Spleen (tissue), 11 donors: ENCODE data around the gene SNRPD2. TPM values are rescaled to one million over a fixed set of nuclear protein-coding genes. Genes with fewer than 3 reads are reported as not detected.

Experiments
- DNase-seq: peaks from one replicate; pipeline ENCODE4 v3.0.0-alpha.2; 2020
- H3K27ac ChIP-seq, 8 donors: fragments of 200-600 bp; sonication (generic) in 7 of 8; 1 replicate in 4 of 8; 2 replicates in 4 of 8; pipeline versions ENCODE4 v1.5.0 to v1.8.0; 2016 to 2021; ENCODE audit warnings: inconsistent platforms in 4 of 8, mild to moderate bottlenecking in 4 of 8, moderate library complexity in 1 of 8
- H3K27me3 ChIP-seq, 7 donors: fragments of 200-600 bp; sonication (generic) in 6 of 7; replicated peaks in 1 of 7; 1 replicate in 4 of 7; 2 replicates in 3 of 7; pipeline versions ENCODE4 v1.5.0 to v1.8.0; 2016 to 2021; ENCODE audit warnings: inconsistent platforms in 3 of 7, mild to moderate bottlenecking in 1 of 7
- H3K36me3 ChIP-seq, 6 donors: fragments of 200-600 bp; sonication (generic) in 5 of 6; 1 replicate in 4 of 6; 2 replicates in 2 of 6; pipeline versions ENCODE4 v1.5.0 to v1.8.0; 2016 to 2021; ENCODE audit warnings: inconsistent platforms in 2 of 6
- H3K4me1 ChIP-seq, 6 donors: fragments of 200-600 bp; sonication (generic) in 5 of 6; 1 replicate in 3 of 6; 2 replicates in 3 of 6; pipeline versions ENCODE4 v1.5.0 to v1.8.0; 2016 to 2021; ENCODE audit warnings: inconsistent platforms in 3 of 6
- H3K4me3 ChIP-seq, 8 donors: fragments of 200-600 bp; sonication (generic) in 7 of 8; 1 replicate in 4 of 8; 2 replicates in 4 of 8; pipeline versions ENCODE4 v1.5.0 to v1.8.0; 2016 to 2021; ENCODE audit warnings: inconsistent platforms in 4 of 8, mild to moderate bottlenecking in 4 of 8, moderate library complexity in 2 of 8
- H3K9me3 ChIP-seq, 8 donors: fragments of 200-600 bp; sonication (generic) in 7 of 8; 1 replicate in 4 of 8; 2 replicates in 4 of 8; pipeline versions ENCODE4 v1.5.0 to v1.8.0; 2016 to 2021; ENCODE audit warnings: inconsistent platforms in 4 of 8
- POLR2A ChIP-seq, 3 donors: fragments of 450-650 bp; IDR thresholded peaks; one replicate each; pipeline ENCODE4 v1.5.1; 2017; ENCODE audit warnings: antibody characterized with exemption in 3 of 3, mild to moderate bottlenecking in 1 of 3
- POLR2AphosphoS5 ChIP-seq, 3 donors: sonication (generic); formaldehyde crosslinking; IDR thresholded peaks; one replicate each; pipeline ENCODE4 v1.5.1; 2017; ENCODE audit warnings: antibody characterized with exemption in 3 of 3
- WGBS, 5 donors: extraction: QIAGEN DNeasy Blood & Tissue Kit in 3 of 5; methylation state at CpG; one replicate each; pipeline versions ENCODE4 v1.1.5 to v1.1.7; 2013 to 2018; 5-methylcytosine and 5-hydroxymethylcytosine counted together
- intact Hi-C: fragments of 100-400 bp; cut with DNase I; formaldehyde crosslinking; loops from one replicate; pipeline ENCODE4 v1.15.0; 2023; ENCODE audit warnings: low total_unique reads
- polyA plus RNA-seq, 3 donors: library from polyadenylated mRNA; stranded (reverse); fragments of 200-250 nt; gene quantifications; one replicate each; pipeline ENCODE4 v1.2.1, GENCODE V29; 2013
- total RNA-seq, 7 donors: library from RNA; depleted of rRNA in 3 of 7; stranded (reverse); fragments of >200 nt in 3 of 7; fragmentation: NEBNext Ultra II Directional in 4 of 7; extraction: Animal tissue kit (Norgen Biotek cat#: 25700) in 4 of 7; gene quantifications; one replicate each; pipeline versions ENCODE4 v1.1.0 to v1.2.1, GENCODE V29; 2016 to 2021
- TF ChIP-seq, protein P1 (sequence below), 11 experiments: fragments of 200-600 bp in 7 of 11; fragments of 450-650 bp in 4 of 11; sonication (generic) in 4 of 11; IDR thresholded peaks in 8 of 11; conservative IDR thresholded peaks in 3 of 11; 1 replicate in 7 of 11; 2 replicates in 4 of 11; pipeline versions ENCODE4 v1.4.0 to v1.8.0; 2016 to 2021; ENCODE audit warnings: antibody characterized with exemption in 11 of 11, inconsistent platforms in 4 of 11, mild to moderate bottlenecking in 1 of 11
- donor health status: healthy with polysubstance abuse.
- donor health status: DM: no; HTN: no; CAD: no; lungs with moderate emphysema.
- donor health status: DM: no; HTN: no; CAD: no.
- donor health status: Bipolar disorder and iron deficiency.
- donor health status: healthy.
- donor health status: DM: no; HTN: no; CAD: no.
- donor health status: DM: yes; HTN: yes; CAD: no.

The SNRPD2 gene
- total and polyA plus RNA-seq, 10 donors = 117 to 587 (median 207) TPM

GRCh38 chr19:45657520-45658167 is 34.1 kb downstream of the SNRPD2 start:
- intact Hi-C loops = no loop called here
- Histone ChIP-seq H3K9me3 (no peaks in the 10 kb centered on the region), H3K36me3 (no peaks in the 10 kb centered on the region), H3K4me3 (no peak overlapping the region), H3K27ac (no peak overlapping the region), H3K4me1 (no peaks in the 10 kb centered on the region), H3K27me3 (peaks cover 0 to 25% (median 0%) of the 10 kb centered on the region in 7 donors)
- TF ChIP-seq, protein P1, sequence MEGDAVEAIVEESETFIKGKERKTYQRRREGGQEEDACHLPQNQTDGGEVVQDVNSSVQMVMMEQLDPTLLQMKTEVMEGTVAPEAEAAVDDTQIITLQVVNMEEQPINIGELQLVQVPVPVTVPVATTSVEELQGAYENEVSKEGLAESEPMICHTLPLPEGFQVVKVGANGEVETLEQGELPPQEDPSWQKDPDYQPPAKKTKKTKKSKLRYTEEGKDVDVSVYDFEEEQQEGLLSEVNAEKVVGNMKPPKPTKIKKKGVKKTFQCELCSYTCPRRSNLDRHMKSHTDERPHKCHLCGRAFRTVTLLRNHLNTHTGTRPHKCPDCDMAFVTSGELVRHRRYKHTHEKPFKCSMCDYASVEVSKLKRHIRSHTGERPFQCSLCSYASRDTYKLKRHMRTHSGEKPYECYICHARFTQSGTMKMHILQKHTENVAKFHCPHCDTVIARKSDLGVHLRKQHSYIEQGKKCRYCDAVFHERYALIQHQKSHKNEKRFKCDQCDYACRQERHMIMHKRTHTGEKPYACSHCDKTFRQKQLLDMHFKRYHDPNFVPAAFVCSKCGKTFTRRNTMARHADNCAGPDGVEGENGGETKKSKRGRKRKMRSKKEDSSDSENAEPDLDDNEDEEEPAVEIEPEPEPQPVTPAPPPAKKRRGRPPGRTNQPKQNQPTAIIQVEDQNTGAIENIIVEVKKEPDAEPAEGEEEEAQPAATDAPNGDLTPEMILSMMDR (IDR thresholded peaks at IDR 0.05 in 8 of 11, conservative IDR thresholded peaks at IDR 0.05 in 3 of 11) = no peak
- no peak for TF ChIP-seq POLR2A (IDR thresholded peaks at IDR 0.05)
- no peak for TF ChIP-seq POLR2AphosphoS5 (IDR thresholded peaks at IDR 0.05)
- no peak for DNase-seq
- WGBS, 5 donors = 52 to 63% (median 58%) methylated on average over 14 of the region's 14 CpGs

- TF ChIP-seq, protein P1 (IDR thresholded peaks at IDR 0.05 in 8 of 11, conservative IDR thresholded peaks at IDR 0.05 in 3 of 11) = no peak
- TF ChIP-seq POLR2AphosphoS5 (IDR thresholded peaks at IDR 0.05) (no peak), POLR2A (IDR thresholded peaks at IDR 0.05) (no peak)
- Histone ChIP-seq H3K36me3 (no peaks in the 10 kb centered on the region), H3K9me3 (no peaks in the 10 kb centered on the region), H3K27ac (no peak overlapping the region), H3K4me3 (no peak overlapping the region), H3K4me1 (no peaks in the 10 kb centered on the region), H3K27me3 (peaks cover 0 to 11% (median 0%) of the 10 kb centered on the region in 7 donors)
- WGBS, 5 donors = 33 to 84% (median 71%) methylated on average over 3 of the region's 3 CpGs
- intact Hi-C loops = no loop called here
- no peak for DNase-seq
These were observed 36.7 kb downstream of the SNRPD2 start for GRCh38 chr19:45655073-45655472.

GRCh38 chr19:45653634-45654033 is 38.1 kb downstream of the SNRPD2 start:
- Histone ChIP-seq H3K4me3 (no peak overlapping the region), H3K36me3 (no peaks in the 10 kb centered on the region), H3K9me3 (no peaks in the 10 kb centered on the region), H3K27ac (no peak overlapping the region), H3K27me3 (peaks cover 0 to 7% (median 0%) of the 10 kb centered on the region in 7 donors), H3K4me1 (no peaks in the 10 kb centered on the region)
- TF ChIP-seq POLR2A (IDR thresholded peaks at IDR 0.05) (no peak), POLR2AphosphoS5 (IDR thresholded peaks at IDR 0.05) (no peak)
- TF ChIP-seq, protein P1 (IDR thresholded peaks at IDR 0.05 in 8 of 11, conservative IDR thresholded peaks at IDR 0.05 in 3 of 11) = no peak
- no peak for DNase-seq
- intact Hi-C loops = no loop called here
- 47 to 77% (median 63%) methylated on average over 5 of the region's 5 CpGs for WGBS, 5 donors

DNA sequence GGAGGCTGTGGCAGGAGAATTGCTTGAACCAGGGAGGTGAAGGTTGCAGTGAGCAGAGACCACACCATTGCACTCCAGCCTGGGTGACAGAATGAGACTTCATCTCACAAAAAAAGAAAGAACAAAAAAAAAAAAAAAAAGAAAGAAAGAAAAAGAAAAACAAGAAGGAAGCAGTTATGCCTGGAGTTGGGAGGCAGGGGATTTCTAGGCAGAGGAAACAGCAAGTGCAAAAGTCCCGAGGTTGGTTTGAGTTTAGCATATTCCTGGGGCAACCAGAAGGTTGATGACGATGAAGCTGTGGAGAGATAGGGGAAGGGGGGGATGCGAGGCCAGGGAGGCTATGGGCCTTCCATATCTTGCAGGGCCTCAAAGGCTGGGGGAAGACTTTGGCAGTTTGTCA is 41.0 kb downstream of the SNRPD2 start:
- TF ChIP-seq POLR2A (IDR thresholded peaks at IDR 0.05) = no peak
- Histone ChIP-seq H3K27ac (no peak overlapping the region), H3K27me3 (peaks cover 0 to 21% (median 7%) of the 10 kb centered on the region in 7 donors), H3K9me3 (no peaks in the 10 kb centered on the region), H3K4me1 (peaks cover 0 to 9% (median 8%) of the 10 kb centered on the region in 6 donors), H3K4me3 (no peak overlapping the region), H3K36me3 (no peaks in the 10 kb centered on the region)
- 43 to 76% (median 50%) methylated on average over 3 of the region's 3 CpGs for WGBS, 5 donors
- DNase-seq = no peak
- intact Hi-C loops = no loop called here
